GM12801 (cell line): Measurements from ENCODE around the gene CCDC102B.

Experiments
- TF ChIP-seq, protein P1 (sequence below): IDR thresholded peaks from one replicate; pipeline ENCODE4 v1.5.1; 2011; ENCODE audit warnings: control low read depth; ENCODE audit not compliant: insufficient read length; ENCODE audit errors: extremely low read depth

CCDC102B gene

DNA sequence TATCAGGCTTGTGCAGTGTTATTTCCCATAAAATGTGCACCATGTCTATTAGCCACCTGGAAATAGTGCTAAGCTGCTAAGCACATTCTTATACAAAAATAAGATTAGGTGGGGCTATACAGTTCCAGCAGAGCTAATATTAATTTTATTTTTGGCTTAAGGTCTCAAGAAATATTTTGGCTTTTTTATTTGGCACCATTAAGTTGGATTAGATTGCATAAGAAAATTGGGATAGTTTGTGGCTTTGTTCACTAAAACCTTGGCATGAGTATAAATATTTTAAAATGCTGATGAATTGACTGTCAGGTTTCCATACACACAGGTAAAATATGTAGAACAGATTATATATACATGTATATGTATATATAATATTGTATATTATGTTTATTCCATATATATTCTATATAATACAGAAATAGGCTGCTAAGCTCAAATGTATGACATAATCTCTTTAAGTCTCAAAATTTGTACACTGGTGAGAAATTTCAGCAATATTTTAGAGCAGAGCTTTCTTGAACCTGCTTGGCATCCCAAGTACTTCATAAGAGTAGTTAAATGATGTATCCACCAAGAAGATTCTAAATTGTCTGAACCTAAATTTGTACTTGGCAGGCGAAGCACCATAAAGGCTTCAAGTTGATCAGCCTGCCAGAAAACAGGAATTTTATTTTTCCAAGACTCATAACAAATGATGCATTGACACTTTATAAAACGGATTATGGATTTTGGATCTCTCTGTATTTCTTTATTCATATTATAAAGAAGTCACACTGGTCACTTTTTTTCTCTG lies 32.6 kb downstream of the CCDC102B start:
- TF ChIP-seq, protein P1, sequence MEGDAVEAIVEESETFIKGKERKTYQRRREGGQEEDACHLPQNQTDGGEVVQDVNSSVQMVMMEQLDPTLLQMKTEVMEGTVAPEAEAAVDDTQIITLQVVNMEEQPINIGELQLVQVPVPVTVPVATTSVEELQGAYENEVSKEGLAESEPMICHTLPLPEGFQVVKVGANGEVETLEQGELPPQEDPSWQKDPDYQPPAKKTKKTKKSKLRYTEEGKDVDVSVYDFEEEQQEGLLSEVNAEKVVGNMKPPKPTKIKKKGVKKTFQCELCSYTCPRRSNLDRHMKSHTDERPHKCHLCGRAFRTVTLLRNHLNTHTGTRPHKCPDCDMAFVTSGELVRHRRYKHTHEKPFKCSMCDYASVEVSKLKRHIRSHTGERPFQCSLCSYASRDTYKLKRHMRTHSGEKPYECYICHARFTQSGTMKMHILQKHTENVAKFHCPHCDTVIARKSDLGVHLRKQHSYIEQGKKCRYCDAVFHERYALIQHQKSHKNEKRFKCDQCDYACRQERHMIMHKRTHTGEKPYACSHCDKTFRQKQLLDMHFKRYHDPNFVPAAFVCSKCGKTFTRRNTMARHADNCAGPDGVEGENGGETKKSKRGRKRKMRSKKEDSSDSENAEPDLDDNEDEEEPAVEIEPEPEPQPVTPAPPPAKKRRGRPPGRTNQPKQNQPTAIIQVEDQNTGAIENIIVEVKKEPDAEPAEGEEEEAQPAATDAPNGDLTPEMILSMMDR, result no peak

DNA sequence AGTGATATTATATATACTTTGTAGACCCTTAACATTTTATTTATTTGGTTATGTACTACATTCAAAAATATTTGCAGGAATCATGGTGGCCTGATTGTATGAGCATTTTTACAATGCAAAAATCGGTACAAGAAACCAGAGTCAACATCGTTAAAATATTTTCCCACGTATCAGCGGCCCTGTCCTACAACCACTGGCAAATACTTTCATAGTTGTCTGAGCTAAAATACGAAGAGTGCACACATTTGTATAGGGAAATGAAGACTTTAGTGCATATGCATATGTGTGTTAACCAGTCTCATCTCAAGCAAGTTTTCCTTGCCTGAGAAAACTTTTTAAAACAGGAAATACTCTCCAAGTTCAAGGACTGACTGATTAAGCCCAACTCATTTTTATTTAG lies 35.9 kb downstream of the CCDC102B start:
- TF ChIP-seq, protein P1, result no peak

DNA sequence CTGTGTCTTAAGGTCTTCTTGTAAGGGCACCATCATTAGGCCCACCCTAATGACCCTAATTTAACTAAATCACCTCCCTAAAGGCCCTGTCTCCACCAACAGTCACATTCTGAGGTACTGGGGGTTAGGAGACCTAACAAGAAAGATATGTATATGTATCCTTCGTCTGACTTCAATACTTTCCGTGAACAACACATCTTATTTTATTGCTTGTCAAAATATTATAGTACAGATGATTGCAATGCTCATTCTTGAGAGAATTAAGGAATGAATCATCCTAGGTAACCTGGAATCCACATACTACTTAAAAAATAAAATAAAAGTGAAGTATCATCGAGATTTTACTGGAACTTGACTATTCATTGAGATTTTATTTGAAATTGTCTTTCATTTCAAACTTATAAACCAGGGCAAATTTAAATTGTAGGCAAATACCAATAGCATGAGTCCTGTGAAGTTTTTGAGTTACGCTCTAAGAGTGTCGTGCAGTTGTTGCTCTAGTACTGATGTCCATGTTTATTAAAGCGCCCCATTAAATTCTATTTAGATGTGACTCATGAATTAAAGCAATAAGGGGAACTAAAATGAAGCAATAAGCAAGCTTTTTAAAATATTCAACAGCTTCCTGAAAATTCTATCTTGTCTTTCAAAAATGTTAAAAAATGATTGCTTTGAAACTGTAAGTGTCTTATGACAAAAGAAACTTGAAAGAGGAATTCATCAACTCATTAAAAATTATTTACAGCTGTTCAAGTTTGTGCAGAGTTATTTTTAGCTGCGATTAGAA lies 40.0 kb downstream of the CCDC102B start:
- TF ChIP-seq, protein P1, result no peak

DNA sequence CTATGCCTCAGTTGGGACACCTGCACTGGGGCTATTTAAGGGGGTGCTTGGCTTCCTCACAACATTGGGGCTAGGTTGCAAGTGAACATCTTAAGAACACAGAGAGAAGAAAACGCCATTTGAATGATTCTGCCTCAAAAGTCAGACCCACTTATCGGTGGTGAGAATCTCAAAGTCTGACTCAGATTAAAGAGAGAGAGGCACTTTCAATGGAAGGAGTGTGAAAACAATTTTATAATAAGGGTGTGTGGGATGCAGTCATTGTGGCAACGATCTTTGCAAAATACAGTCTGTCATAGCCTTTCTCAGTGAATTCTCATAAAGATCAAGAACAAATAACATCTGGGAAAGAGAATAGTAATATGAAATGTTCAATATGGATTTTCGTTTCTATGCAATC lies 41.8 kb downstream of the CCDC102B start:
- TF ChIP-seq, protein P1, result no peak

DNA sequence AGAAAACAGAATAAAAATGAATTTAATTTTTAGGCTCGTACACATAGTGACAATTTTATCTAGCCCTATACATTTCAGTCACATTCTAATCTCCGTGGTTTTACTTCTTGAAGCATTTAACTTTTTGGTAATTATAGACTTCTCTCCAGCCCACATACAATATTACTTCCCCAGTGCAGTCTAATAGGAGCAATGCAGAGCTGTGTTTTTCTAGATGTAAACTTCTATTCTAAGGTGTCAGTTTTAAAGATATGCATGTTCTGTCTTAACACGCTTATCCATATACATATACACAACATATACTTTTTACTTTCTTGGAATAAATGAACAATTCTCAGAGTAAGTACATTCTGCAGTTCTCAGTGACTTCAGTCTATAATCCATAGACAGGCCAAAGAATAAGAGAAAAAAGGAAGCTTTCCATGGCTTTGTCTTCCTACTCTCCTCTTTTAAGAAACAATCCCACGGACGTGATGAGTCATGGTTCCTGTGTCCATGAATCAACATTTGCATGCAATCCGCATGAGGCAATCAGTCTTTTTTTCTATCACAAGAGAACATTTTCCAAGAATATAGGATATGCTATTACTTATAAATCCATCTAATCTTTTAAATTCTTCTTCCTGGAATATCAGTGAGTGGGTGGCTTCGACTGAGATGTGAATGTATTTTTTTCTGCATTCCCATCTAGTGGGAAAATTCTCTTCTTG lies 42.8 kb downstream of the CCDC102B start:
- TF ChIP-seq, protein P1, result no peak

DNA sequence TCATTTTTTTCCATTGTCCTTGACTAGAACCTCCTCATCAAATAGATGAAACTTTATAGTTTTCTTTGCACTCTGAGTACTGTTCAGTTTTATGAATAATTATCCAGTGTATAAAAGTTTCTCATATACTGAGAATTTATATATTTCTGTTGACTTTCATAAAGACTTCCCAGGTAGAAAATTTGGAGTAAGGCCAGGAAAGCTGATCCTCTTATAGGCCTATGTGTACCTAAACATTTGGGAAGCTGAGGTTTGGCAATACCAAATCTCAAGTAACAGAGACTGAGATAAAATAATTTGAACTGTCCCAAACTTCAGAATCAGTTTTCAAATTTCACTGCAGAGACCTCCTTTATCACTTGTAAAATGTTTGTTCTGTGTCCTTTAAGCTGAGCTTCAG lies 43.4 kb downstream of the CCDC102B start:
- TF ChIP-seq, protein P1, result no peak

DNA sequence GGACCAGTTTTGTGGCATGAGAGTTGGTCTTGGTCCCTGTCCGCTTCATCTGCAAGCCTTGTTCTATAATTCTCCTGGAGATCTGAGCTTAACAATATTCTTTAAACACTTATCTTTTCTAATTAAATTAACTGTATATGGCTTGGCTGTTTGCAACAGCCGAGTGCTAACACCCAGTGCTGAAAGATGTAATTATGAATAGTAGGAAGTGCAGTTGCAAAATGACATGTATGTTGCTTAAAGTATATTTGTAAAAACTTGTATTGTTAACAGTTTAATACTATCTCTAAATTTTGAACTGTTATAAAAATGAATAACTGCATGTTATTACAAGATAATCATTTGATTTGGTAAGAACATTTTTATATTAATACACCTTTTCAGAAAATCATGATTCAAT lies 45.1 kb downstream of the CCDC102B start:
- TF ChIP-seq, protein P1, result no peak
